HL-60/S4 (cell line): ENCODE measurements around the gene ARVCF.

ENCODE experiments used
- in situ Hi-C: fragments of 300-500 bp; cut with MboI; formaldehyde crosslinking; loops from 2 replicates; pipeline ENCODE4 v1.14.3; 2022; ENCODE audit warnings: low sequenced_read_pairs

ARVCF gene

GRCh38 chr22:19964701-19965386 is 51.8 kb downstream of the ARVCF start:
- in situ Hi-C loops = no loop called here

DNA sequence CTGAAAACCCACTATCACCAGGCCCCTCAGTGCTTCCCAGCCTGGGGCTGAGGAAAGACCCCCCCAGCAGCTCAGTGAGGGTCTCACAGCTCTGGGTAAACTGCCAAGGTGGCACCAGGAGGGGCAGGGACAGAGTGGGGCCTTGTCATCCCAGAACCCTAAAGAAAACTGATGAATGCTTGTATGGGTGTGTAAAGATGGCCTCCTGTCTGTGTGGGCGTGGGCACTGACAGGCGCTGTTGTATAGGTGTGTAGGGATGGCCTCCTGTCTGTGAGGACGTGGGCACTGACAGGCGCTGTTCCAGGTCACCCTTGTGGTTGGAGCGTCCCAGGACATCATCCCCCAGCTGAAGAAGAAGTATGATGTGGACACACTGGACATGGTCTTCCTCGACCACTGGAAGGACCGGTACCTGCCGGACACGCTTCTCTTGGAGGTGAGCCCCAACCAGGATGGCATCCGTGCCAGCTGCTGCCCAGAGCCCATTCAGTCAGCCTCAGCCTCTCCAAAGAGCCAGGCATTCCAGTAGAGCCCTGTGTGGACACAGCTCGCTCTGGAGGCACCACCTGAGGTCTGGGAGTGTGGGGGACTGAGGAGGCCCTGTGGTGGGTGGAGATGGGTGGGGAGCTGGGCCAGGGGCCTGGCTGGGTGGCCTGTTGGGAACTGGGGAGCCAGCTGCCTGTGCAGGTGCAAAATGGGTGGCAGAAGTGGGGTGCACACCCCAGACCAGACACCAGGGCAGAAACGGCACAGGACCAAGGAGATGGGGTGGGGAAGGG is 52.6 kb downstream of the ARVCF start:
- in situ Hi-C loops = no loop called here

GRCh38 chr22:19962909-19963806 is 53.5 kb downstream of the ARVCF start:
- in situ Hi-C loops = no loop called here

- in situ Hi-C loops = no loop called here
Observed at GRCh38 chr22:19962246-19962908, 54.2 kb downstream of the ARVCF start.

DNA sequence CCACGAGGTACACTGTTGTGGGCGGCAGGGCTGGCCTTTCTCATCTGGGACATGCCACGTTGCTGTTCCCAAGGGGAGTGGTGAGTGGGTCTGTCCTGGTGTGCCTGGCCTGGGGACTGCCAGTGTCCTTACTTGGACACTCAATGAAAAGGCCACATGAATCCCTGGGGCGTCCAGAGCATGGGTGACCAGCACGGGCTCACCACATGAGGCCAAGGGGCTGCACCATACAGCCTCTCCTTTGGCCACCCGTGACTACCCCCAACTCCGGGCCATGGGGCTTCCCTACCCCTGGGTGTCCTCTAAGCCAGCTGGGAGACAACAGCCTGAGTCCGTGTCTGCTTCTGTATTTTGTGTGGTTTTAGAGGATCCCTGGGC is 54.8 kb downstream of the ARVCF start:
- in situ Hi-C loops = no loop called here

DNA sequence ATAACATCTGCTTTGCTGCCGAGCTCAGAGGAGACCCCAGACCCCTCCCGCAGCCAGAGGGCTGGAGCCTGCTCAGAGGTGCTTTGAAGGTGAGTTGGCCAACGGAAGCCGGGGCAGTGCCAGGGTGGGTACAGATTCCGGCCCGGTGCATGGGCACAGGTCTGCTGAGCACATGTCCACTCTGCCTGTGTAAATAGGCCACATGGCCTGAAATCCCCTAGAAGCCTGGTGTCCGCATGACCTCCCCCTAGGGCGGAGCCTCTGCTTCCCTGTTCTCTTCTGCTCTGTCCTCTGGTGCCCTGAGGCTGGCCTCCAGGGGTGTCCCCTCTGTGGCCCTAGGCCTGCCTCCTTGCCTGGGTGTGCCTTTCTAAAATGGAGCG is 55.4 kb downstream of the ARVCF start:
- in situ Hi-C loops = no loop called here

DNA sequence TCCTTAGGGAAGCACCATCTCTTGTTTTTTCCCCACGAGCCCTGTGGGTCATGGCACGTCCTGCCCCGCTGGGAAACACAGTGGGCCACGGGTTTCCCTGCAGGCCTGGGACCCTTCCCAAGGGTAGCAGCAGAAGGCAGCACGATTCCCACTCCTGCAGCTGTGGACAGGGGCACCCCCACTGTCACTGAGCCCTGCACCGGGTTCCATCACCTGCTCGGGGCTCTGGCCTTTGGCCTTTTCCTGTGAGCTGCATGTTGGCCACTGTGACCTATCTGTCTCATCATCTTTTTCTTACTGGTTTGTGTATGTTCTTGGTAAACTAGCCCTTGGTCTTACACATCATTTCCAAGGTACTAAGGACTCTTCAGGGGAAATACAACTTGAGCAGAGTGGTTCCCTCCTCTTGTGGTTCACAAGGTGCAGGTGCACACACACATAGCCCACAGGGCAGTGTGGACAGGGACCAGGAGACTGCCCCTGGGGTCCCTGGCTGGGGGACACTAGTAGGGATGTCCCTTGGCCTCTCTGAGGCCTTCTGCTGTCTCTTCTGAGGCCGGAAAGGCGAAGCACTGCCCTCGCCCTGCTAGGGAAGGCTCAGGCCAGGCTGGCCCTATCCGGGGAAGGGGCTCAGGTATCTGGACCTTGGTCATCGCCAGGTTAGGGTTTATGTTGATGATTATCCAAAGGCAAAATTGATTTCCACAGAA is 56.0 kb downstream of the ARVCF start:
- in situ Hi-C loops = no loop called here

DNA sequence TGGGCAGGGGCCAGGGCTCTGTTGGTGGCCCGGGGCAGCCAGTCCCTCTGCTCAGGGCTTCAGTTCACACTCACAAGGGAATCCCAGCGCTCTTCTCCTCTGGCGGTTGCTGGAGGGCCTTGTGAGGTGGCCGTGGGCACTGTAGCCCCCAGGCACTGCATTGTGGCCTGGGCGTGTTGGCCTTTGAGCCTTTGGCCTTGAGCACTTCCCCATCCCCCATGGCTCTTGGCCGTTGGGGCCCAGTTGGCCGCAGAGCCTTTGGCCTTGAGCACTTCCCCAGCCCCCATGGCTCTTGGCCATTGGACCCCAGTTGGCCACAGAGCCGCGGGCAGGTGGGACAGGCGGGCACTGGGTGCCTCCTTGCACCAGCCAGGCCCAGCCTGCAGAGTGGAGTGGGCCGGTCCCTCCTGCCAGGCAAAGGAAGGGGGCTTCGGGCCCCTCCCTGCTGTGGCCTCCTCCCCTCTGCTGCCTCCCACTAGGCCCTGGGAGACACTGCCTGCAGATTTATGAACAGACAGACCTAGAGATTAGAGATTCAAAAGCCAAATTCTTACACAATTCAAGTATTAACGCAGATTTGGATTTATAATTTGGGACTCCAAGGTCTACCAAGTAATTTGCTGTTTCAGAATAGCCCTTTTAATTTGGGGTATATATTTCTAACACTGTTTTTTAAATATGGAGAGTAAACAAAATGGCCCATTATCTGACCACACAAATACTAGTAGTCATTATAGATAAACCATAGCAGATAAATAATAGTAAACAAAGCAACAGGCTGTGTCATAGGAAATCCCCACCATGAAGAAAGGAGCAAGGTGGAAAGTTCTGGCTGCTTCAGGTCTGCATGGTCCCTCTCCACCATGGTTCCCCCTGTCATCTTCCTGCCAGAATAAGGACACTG is 56.8 kb downstream of the ARVCF start:
- in situ Hi-C loops = no loop called here

DNA sequence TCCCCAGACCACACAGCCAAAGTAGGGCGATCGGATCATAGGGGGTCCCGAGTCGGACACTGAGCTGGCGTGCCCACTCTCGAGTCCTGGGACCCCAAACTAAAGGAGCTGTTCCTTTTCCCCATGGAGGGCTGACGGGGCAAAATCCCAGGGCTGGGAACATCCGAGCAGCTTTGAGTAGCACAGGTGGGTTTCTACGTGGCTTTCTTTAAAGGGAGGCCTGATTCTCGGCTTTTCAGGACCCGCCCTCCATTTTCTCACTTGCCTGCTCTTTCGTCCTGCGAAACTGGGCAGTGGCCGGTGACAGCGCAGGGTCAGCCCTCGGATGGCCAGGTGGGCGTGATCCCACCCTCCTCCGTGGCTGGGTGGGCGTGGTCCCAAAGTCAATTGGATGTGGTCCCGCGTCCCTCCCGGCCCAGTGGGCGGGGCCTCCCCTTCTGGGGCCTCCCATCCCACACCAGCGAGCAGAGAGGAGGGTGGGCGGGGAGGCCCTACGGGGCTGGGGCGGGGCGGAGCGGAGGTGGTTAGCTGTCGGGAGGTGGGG is 57.5 kb downstream of the ARVCF start:
- in situ Hi-C loops = no loop called here

DNA sequence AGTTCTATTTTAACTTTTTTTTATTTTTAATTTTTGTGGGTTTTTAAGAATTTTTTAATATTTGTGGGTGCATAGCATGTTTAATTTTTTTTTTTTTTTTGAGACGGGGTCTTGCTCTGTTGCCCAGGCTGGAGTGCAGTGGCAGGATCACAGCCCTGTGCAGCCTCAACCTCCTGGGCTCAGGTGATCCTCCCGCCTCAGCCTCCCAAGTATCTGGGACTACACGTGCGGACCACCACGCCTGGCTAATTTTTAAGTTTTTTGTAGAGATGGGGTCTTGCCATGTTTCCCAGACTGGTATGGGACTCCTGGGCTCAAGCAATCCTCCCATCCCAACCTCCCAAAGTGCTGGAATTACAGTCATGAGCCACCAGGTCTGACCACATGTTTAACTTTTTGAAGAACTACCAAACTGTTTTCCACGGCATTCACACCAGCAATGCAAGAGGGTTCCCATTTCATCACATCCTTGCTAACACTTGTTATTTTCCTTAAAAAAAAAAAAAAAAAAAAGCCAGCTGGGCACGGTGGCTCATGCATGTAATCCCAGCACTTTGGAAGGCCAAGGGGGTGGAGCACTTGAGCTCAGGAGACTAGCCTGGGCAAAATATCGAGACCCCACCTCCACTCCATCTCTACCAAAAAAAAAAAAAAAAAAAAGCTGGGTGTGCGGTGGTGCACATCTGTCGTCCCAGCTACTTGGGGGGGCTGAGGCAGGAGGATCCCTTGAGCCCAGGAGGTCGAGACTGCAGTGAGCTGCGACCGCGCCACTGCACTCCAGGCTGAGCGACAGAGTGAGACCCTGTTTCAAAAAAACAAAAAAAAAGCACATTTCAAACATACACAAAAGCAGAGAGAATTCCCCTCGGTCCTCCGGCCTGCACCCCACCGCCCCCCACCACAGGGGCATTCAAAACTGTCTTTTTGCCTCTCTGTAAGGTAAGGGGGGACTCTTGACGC is 58.3 kb downstream of the ARVCF start:
- in situ Hi-C loops = no loop called here

- in situ Hi-C loops = no loop called here
Observed at GRCh38 chr22:19957445-19957844, 59.2 kb downstream of the ARVCF start.

GRCh38 chr22:19955241-19956128 is 61.1 kb downstream of the ARVCF start:
- in situ Hi-C loops = no loop called here

- in situ Hi-C loops = no loop called here
Observed at GRCh38 chr22:19951346-19951745, 65.3 kb downstream of the ARVCF start.

- in situ Hi-C loops = no loop called here
Observed at GRCh38 chr22:19948057-19948760, 68.4 kb downstream of the ARVCF start.

DNA sequence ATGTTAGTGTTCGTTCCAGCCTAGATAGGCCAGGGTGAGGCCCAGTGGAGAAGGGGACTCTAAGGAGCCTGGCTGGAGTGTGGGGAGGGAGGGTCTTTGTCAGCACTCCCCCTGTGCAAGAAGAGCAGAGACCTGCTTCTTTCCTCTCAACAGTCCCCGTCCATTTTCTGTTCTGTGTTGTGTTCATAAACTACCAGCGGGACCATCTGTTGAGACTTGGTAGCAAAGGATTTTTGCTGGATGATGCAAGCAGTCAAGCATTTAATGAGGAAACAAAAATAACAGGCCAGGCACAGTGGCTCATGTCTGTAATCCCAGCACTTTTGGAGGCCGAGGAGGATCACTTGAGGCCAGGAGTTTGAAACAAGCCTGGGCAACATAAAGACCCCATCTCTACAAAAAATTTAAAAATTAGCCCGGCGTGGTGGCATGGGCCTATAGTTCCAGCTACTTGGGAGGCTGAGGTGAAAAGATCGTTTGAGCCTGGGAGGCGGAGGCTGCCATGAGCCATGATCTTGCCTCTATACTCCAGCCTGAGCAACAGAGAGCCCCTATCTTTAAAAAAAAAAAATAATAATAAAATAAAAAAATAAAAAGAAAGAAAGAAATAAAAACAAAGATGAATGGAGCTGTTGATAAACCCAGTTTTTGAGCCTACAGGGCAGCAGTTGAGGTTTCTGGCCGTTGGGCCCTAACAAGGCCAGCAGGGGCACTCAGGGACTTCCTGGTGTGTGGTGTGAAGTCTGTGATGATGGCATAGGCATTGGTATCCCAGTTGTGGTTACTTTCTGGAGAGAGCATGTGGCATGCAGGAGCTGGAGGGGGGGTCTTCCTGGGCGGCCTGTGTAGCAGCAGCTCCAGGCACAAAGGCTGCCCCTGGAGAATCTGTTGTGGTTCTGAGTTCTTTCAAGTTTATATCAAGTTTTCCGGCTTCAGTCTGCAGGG is 73.3 kb downstream of the ARVCF start:
- in situ Hi-C loops = no loop called here
